Medulla oblongata (tissue), 1 donor: ENCODE results near the gene LY6G5B.
A peak's percentile ranks its signal among the peaks of the same experiment; 100 is the strongest.

Experiments used
- DNase-seq: peaks from one replicate; pipeline ENCODE4 v3.0.0-alpha.2; 2015; ENCODE audit errors: extremely low spot score

The LY6G5B gene

DNA sequence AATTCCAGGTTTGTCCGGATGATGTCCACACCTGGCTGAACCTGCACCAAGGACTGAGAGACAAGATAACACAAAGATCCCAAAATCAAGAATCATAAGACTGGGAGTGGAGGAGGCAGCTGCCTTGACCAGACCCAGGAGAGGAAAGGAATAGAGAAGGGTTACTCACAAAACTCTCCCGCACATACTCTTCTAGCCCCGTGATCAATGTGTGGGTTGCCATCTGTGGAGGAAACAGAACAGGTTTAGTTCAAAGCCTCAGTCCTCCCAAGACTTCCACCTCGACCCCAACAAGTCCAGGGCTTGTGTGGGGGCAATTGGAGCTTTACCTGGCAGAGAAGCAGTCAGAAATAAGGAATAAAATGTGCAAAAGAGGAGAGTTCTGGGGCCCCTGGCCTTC lies 28.4 kb upstream of the LY6G5B start:
- no peak for DNase-seq

DNA sequence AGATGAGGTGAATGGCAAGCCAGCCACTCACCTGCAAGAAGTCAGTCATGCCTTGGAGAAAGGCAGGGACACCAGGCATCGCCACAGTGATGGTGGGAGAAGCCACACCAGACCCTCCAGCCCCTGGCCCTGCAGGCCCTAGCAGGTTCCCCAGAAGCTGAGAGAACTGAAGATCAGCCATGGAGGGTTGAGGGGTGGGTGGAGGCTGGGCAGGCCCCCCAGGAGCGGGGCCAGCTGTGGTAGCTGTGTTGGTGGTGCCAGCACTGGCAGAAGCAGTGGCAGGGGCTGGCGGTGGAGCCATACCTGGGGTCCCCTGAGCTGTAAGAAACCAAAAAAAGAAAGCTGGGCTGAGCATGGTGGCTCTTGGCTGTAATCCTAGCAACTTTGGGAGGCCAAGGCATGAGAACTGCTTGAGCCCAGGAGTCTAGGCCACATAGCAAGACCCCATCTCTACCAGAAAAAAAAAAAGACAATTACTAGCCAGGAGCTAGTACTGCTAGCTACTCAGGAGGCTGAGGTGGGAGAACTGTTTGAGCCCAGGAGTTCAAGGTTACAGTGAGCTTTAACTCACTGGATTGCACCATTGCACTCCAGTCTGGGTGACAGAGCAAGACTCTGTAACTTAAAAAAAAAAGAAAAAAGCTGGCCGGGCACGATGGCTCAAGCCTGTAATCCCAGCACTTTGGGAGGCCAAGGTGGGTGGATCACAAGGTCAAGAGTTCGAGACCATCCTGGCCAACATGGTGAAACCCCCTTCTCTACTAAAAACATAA lies 26.8 kb upstream of the LY6G5B start:
- no peak for DNase-seq

DNA sequence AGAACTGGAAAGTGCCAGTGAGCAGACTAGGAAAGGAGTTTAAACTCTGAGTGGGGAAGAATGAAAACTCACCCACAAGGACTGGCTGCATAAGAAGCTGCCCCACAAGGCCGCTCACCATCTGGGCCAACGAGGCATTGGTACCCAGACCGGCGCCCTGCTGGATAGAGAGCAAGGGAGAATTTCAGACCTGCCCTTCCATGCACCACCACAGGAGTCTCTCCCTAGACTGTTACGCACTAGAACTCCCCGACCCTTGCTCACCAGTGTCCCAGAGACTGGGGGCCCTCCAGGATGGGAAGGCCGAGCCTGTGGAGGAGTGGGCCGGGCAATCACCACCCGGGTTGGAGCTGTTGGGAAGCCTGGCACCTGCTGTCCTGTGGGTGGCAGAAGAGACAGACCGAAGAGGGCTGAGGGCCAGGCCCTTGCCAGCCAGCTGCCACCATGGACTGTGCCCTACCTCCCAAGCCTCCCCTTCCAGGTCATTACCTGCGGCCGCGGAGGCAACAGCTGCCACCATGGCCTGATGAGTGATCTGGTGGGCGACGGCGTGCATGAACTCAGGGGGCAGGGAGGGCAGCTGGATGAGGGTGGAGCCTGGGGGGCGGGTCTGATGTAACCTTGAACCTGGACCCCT lies 25.8 kb upstream of the LY6G5B start:
- no peak for DNase-seq

DNA sequence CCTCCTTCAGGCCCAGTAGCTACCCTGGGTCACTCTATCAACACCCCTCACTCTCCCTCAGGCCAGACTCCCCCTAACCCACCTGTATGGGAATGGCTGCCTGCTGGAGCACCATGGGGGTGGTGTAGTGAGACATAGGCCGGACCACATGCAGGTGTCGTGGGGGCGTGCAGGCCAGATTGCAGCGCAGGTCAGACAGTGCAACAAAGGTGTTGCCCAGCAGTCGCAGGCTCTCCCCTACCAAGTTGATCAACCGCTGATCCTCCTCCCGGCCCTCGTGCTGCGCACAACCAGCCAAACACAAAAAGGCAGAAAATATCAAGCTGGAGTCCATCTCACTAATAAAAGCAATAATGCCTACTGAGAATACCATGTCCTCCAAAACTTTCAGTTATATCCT lies 24.5 kb upstream of the LY6G5B start:
- DNase-seq: no peak

DNA sequence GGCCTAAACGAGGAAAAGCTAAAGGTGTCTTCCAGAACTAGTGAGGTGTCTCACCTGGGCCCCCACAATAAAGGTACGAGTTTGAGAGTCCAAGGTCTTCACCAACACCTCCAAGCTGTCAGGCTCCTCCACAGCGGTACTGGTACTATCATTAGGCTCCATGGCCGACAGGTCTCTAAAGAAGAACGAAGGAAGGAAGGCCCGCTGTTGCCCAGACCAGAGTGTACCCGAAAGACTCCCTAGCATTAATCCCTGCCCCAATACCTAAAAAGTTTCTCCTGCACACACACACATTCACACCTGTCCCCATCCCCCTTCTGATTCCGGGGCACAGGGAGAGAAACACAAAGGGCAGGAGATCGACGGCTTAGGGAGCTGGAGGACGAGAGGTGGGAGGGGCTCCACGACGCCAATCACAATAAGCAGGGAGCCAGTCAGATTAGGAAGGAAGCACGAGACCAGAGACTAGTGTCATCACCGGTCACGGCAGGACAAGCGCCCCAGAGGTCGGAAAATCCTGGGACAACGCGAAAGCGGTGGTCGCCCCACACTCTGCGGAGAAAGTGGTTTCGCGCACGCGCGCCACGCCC lies 18.1 kb upstream of the LY6G5B start:
- peak; percentile 75 for DNase-seq

DNA sequence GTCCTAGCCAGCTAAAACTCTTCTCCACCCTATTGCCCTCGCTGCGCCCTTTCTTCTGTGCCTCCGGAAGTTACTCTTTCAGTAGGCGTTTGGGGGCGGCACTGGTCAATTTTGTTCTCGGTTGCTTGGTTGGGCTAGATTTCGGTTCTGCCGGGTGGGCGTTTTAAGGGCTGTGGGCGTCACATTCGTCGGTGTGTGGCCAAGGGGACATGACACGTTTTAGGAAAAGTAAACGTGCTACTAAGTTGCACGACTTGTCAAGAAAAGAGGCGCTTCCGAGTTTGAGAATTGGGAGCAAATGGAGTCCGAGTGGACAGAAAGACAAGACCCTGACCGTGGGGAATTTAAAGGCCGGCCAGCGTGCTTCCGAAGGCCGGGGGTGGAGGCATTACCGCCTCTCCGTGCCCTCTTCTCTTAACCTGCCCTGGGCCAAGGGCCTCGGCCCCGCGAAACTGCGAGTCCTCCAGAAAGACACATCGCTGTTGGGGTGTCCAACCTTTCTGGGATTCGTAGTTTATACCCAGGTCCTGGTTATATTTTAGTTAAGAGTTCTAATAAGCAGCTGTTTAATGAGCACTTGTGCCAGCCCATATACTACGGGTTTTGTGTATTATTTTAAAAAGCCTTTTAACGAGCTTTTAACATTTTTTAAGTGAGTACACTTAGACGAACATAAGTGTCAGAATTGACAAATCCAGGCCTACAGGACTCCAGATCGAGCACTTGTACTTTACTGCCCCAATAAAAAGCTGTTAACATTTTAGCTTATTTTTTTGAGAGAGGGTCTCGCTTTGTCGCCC lies 16.7 kb upstream of the LY6G5B start:
- DNase-seq: peak; percentile 95

DNA sequence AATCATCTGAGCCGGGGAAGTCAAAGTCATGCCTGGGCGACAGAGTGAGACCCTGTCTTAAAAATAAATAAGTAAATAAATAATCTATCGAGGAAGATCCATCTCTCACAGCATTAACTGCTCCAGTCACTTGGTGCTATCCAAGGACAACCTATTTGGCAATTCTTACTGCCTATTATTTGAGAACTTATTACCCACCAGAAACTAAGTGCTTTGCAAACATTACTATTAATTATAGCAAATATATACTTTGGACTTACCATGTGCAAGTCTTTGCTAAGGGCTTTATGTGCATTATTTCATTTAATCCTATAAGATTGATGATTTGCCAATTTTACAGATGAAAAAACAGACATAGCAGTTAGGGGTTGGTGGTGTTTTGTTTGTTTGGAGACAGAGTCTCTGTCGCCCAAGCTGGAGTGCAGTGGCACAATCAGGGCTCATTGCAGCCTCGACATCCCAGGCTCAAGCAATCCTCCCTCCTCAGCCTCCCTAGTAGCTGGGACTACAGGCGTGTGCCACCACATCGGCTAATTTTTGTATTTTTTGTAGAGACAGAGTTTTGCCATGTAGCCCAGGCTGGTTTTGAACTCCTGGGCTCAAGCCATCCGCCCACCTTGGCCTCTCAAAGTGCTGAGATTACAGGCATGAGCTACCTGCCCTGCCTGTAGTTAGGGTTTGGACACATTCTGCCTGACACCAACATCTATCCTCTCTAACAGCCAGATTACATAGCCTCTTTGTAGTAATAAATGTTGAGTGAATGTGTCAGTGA lies 15.0 kb upstream of the LY6G5B start:
- DNase-seq: no peak

DNA sequence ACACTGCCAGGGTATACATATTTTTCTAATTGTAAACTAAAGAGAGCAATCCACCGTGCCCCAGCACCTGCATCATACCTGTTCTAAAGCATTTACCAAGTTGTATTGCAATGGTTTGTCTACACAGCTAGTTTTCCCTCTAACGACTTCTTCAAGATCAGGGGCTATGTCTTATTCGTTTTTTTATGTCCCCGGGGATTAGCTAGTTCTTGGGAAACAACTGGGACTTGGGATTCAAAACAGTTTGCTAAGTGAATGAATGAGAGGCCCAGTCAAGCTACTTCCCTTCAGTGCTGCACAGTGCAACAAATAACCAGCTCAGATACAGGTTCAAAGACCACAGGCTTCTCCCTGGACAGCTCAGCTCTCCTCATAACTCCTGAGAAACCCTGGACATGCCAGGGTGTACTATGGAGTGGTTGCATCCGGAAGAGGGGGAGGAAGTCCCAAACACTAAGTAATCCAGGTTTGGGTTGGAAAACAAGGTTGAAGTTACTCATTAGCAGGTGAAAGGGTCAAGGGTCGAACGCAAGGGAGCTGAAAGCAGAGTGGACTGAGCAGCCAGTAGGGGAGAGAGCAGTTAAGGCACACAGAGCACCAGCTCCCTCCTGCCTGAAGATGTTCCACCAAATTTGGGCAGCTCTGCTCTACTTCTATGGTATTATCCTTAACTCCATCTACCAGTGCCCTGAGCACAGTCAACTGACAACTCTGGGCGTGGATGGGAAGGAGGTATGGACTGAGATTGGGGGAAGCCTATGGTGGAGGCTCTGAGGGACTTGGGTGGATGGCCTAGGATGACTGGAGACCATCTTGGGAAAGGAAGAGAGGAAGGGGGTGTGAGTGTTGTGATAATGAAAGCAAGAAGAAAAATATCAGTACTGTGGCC lies 14.2 kb upstream of the LY6G5B start, which contains the start of gene APOM:
Gene APOM, plus strand, starts transcription at position 546 of the 889 bp plus-strand sequence. Its CDS starts 73 bp downstream, at position 619.
- no peak for DNase-seq

DNA sequence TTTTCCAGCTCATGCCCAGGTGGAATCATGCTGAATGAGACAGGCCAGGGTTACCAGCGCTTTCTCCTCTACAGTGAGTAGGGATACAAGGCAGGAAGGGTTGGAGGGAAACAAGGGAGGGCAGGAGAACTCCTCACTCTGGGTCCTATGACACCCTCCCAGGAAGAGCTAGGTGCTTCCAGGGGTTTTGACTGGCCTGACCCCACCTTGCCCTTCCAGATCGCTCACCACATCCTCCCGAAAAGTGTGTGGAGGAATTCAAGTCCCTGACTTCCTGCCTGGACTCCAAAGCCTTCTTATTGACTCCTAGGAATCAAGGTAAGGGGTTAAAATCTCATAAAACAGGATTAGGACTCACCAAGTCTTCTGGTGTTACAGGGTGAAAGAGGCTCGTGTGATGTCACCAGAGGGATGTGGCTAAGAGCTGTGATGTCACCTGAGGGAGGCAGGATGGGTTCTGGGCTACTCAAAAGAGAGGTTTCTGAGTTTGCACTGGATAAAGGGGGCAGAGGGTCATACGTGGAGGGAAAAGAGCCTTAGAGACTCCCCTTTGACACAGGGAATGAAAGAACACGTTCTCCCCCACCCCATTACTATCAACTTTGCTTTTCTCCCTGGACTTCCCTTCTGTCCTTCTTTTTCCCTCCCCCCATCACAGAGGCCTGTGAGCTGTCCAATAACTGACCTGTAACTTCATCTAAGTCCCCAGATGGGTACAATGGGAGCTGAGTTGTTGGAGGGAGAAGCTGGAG lies 12.2 kb upstream of the LY6G5B start:
- DNase-seq: no peak

DNA sequence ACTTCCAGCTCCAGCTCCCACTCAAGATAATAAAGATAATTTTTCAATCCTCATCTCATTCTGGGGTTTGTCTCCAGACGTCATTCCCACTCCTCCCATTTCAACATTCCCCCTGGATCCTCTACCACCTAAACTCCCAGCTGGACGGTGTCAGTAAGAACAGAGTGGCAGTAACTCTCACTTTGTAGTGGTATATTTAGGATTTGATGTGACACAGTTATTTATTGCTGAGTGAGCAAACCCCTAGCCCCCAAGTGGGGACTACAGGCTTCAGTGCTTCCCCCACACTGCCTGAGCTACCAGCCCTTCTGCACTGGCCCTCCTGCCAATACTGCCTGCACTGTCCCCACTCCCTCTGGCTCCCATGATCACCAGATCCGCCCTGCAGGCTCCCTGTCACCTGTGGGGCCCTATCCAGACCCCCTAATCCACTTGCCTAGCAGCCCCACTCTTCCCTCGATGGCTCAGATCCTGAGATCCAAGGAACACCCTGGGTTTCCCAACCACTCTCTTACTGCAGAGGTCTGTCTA lies 11.6 kb upstream of the LY6G5B start:
- DNase-seq: no peak

DNA sequence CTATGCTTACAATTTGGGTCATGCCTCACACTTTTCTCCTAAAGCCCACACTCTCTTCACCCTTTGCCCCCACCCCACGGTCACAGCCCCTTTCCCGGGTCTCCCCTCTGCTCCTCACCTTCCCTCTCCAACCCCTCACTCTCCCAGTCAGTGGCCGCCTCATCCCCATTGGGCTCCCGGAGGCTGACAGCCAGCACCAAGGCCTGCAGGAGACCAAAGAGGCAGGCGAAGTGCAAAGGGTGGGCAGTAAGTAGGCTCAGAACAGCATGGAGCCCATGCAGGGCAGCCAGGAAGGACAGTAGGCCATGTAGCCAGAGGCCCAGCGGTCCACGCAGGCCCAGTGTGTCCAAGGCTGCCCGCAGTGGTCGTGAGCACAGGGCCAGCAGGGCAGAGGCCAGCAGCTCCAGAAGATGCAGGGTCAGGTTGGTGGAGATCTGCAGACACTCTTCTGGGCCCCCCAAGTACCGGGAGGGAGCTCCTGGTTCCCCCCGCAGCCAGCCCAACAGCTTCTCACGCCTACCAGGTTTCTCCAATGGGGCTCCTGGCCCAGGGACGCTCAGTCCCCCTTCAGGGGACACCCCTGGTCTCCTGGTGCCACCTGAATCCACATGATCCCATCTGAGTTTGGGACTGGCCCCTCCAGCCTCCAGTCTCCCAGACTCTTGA lies 10.7 kb upstream of the LY6G5B start:
- no peak for DNase-seq

DNA sequence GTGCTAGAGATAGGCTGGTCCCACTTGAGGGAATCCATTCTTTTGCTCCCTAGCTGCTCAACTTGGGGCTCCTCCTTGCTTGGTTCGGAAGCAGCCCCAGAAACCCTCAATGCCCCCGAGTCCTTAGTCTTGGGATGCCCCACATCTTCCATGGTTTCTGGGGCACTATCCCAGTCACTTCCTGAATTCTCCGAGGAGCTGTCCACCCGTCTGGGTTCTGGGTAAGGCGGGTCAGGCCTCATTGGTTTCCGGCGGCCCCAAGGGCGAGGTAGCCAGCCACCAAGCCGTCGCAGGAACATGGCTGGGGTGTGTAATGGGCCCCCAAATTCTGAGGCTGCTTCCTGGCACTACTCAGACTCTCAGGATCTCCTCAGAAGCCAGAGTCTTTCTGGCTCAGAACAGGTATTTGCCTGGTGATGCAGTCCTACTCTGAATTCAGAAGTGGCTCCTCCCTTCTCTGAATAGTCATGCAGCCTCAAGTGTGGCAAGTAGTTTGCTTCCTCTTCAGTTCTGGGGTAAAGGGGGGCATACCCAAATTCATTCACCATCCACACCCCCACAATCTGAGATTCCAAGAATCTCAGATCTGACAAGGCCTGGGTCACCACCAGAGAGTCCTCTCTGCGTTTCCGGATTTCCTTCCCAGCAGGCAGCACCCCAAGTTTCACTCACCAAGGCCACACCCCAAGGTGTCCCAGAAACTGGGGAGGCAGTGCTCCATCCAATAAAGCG lies 10.0 kb upstream of the LY6G5B start:
- peak; percentile 26 for DNase-seq

DNA sequence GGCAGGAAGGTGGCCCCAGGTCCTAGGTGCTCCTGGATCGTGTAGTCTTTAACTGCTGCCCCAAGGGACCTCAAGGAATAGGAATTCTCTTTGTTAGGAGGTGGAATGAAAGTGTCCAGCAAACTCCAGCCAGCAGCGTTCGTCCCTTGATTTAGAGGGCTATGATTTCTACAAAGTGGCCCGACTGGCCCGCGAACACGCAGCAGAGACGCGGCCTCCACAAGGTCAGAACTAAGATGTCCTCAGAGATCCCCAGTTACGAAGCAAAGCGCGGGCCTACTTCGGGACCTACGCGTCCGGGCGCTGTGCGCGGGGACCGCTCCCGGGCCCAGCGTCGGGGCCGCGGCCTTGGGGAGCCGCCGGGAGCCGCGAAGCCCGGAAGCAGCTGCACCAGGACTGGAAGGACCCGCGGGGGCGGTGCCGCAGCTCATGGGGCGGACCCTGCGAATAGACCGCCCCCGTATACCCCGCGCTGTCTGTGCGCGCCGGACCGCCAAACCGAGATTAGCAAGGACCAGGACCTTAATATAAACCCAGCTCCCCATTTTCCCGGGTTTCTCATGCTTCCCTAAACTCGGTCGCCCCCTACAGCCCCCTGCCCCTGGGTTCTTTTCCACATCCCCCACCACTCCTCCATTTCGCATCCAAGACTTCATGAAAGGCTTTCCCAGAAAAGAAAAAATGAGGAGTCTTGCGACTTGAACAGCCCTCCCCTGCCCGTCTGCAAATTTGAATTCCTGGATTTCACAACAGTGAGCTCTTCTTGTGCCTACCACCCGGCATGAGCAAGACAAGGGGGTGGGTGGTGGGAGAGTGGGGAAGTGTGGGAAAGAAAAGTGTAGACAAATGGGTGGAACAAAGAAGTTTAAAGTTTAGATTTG lies 9.2 kb upstream of the LY6G5B start, which contains the start of gene C6orf47:
Gene C6orf47, minus strand, starts transcription at position 398 of the 881 bp plus-strand sequence. CDS start 831 bp downstream, outside the sequence.
- peak; percentile 87 for DNase-seq

DNA sequence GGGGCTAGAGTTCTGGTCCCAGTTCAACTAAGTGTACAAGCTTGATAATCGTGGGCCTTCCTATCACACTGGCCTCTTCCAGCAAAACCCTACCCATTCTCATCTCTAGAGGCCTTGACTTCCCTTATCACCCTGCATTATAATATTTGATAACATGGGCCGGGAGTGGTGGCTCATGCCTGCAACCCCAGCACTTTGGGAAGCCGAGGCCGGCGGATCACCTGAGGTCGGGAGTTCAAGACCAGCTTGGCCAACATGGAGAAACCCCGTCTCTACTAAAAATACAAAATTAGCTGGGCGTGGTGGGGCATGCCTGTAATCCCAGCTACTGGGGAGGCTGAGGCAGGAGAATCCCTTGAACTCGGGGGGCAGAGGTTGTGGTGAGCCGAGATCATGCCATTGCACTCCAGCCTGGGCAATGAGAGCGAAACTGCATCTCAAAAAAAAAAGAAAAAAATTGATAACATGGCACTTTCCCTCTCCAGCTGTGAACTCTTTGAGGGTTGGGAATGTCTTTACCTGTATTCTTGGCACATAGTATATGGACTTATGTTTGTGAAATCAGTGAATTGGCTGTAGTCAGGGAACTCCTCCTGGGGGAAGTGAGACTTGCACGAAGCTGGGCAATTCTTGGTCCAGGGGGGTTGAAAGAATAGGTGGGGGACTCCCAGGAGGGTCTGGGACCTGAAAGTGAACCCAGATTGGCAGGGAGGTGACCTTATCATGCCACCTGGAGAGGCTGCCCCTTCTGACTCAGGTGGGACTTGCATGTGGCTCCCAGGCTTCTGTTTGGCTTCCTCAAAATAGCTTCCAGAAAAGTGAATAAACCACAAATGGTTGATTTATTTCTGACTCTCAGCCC lies 8.3 kb upstream of the LY6G5B start:
- DNase-seq: no peak

DNA sequence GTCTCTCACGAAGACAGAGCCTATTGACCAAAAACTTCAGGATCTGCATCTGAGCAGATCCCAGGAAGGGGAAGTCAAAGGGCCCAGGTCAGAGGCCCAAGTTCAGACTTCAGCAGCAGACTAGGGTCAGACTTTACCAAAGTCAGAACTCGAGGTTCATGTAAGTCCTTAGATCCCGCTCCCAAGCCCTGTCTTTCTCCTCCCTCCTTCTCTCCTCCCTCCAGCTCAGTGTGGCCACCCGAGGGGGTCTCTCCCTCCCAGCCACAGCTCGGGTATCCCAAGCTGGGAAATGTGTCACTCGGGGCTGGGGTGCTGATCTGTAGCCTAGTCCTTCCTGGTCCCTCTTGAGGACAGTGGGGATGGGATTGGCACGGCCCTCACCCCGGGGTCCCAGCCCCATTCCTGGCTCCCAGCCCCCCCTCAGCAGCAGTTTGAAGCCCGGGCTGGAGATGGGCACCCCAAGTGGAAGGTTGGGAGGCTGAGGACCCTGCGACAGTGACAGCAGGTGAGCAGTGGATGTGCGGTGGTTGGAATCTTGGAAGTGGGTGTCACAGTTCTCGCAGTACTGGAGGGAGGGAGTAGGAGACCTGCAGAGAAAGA lies 7.6 kb upstream of the LY6G5B start:
- no peak for DNase-seq
